Activated T-helper 1 cell treated with anti-CD3 and anti-CD28 coated beads, Interleukin-2, amount 50 U/mL, for 16 hours (primary cell): Measurements from ENCODE around the gene SLC26A2.
"Not testable (repeated sequence)": the region's sequence is repeated elsewhere in the genome, so short reads cannot be mapped to it uniquely, and the experiment has no call there.

Experiments
- DNase-seq, 2 donors: peaks; one replicate each; pipeline ENCODE4 v3.0.0-alpha.2; 2020; ENCODE audit warnings: low read depth in 1 of 2, low spot score in 1 of 2

Gene SLC26A2

DNA sequence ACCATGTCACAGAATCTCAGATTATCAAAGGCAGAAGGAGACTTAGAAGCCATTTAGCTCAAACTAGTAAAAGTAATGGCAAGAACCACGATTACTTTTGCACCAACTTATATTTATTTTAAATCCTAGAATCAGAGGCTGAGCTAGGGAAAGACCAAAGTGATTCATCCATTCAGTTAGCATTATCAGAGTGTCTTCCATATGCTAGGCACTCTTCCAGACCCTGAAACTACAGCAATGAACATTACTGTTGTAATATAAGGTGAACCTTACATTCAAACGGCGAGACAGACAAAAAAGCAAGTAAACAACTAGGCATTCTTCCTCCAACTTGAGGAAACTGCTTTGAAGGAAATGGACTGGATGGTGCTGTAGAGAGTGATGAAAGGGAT lies 23.9 kb upstream of the SLC26A2 start:
- DNase-seq = no peak

GRCh38 chr5:149937610-149938009 lies 22.9 kb upstream of the SLC26A2 start:
- no peak for DNase-seq

DNA sequence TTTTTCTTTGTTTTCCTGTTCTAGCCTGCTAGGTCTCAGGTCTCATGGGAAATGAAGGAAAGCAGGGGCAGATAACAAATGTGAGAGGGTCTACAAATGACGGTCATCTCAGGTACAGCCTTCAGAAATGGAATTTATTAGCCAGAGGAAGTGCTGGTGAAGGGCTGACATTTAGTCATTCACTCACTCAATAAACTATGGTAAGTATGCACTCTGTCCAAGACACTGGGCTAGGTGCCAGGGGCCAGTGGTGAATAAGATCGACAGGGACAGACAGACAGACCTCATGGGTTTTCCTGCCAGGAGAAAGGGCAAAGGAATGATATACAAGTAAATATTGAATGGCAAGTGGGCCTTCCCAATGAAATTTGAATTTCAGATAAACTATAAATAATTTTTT lies 22.3 kb upstream of the SLC26A2 start:
- DNase-seq = no peak

DNA sequence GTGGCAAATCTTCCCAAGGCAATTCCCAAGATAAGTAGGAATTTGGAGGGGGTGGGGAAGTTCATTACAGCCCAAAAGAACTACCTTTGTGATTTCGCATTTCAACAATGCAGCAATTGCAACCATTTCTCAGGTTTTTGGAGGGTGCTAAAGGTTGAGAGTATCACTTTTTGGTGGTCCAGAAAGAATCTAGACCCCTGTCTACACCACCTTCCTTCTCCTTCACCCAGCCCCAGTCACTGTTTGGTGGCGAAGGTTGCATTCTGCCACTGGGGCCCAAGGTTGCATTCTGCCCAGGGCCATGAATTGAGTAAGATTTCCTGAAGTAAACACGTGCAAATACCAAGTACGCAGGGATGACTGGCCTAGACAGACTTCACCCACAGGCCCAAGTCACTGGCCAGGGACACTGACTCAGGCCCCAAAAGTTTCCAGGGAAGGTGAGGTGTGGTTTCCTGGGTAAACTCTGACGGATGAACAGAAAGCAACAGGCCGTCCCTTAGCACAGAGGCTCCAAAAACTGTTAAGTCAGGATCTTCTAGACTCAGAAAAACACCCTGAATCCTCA lies 21.7 kb upstream of the SLC26A2 start:
- DNase-seq = no peak

DNA sequence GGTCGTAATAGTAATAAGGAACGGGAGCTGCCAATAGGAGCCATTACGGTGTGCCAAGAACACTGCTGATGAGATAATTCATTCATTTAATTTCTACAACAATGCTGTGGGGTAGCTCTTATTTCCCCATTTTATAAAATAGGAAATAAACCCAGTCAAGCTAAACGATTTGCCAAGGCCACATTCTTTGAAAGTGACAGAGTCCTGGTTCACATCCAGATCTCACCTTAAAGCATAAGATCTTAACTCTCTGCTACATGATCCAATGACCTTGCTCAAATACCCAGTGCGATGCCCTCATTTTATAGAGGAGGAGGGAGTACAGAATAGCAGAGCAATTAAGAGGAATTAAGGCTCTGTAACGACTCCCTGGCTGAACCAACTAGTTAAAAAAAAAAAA lies 21.0 kb upstream of the SLC26A2 start:
- DNase-seq = no peak

DNA sequence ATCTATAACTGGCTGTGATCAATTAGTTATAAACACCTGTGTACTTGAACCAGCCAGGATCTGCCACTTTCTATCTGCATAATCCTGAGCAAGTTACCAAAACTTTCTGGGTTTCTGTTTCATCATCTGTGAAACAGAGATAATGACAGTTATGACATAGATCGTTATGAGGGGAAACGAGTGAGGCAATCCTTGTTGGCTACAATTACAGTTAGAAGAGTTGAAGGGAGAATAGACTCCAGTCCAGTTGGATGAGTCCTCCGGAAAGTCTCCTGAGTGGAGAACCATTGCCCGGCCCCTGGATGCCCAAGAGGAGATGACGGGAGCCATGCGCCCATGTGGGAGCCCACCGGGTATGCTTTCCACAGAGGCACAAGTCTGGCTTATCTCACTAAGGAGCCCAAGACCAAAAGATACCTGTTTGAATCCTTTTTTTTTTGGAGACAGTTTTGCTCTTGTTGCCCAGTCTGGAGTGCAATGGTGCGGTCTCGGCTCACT lies 20.4 kb upstream of the SLC26A2 start:
- DNase-seq = no peak

- no peak for DNase-seq
Observed at GRCh38 chr5:149940941-149941644, 19.5 kb upstream of the SLC26A2 start.

DNA sequence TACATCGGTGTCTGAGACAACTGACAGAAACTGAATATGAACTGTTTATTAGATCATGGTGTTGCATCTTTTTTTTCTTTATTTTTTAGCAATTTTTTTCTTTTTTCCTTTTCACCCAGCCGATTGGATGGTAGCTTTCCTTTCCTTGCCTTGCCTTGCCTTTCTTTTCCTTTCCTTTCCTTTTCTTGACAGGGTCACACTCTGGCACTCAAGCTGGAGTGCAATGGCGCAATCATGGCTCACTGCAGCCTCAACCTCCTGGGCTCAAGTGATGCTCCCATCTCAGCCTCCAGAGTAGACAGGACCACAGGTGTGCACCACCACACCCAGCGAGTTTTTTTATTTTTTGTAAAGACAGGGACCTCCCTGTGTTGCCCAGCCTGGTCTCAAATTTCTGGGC lies 18.8 kb upstream of the SLC26A2 start:
- no peak for DNase-seq

GRCh38 chr5:149942199-149942598 lies 18.4 kb upstream of the SLC26A2 start:
- no peak for DNase-seq

DNA sequence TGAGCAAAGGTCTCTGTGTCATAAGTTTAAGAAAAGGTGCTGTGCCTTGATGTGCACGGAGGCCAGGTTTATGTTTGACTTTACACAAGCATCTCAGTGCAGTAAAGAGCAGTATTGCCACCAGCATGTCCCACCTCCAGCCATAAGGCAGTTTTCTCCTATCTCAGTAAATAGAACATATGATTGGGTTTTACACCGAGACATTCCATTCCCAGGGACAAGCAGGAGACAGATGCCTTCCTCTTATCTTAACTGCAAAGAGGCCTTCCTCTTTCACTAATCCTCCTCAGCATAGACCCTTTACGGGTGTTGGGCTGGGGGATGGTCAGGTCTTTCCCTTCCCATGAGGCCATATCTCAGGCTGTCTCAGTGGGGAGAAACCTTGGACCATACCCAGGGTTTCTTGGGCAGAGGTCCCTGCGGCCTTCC lies 17.8 kb upstream of the SLC26A2 start:
- not testable (repeated sequence) for DNase-seq

DNA sequence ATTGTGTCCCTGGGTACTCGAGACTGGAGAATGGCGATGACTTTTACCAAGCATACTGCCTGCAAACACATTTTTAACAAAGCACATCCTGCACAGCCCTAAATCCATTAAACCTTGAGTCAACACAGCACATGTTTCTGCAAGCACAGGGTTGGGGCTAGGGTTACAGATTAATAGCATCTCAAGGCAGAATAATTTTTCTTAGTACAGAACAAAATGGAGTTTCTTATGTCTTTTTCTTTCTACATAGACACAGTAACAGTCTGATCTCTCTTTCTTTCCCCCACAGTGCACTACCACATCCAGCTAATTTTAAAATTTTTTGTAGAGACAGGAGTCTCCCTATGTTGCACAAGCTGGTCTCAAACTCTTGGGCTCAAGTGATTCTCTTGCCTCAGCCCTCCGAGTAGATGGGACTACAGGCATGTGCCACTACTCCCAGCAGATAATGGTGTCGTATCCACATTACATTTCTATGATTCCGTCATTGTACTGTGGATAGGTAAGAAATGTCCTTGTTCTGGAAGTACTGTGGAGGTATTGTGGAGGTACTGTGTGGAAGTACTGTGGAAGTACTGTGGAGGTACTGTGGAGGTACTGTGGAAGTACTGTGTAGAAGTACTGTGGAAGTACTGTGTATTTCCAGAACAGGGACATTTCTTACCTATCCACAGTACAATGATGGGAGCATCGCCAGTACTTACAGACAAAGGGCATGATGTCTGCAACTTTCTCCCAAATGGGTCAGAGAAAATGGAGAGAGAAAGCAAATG lies 17.2 kb upstream of the SLC26A2 start:
- DNase-seq = not testable (repeated sequence)

DNA sequence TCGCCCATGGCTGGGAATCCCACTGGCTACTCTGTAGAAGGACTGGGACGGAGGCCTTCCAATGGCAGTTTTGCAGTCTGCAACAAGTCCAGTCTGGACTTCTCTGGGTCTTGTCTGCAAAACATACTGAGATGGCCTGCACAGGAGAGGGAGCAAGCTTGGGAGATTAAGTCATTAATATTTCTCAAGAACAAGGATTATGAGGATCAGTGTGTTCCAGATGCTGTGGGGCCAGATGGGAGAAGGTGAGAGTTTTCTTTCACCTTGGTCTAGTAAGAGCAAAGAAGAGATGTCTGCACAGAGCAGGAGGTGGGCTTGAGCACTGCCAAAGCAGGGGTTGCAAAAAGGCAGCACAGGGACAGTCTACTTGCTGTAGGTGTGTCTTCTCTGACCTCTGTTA lies 15.9 kb upstream of the SLC26A2 start, which contains the start of gene PDE6A:
Gene PDE6A (minus strand): TSS at position 128 of the 400 bp plus-strand sequence. CDS start 120 bp downstream, at position 8.
- DNase-seq = no peak

DNA sequence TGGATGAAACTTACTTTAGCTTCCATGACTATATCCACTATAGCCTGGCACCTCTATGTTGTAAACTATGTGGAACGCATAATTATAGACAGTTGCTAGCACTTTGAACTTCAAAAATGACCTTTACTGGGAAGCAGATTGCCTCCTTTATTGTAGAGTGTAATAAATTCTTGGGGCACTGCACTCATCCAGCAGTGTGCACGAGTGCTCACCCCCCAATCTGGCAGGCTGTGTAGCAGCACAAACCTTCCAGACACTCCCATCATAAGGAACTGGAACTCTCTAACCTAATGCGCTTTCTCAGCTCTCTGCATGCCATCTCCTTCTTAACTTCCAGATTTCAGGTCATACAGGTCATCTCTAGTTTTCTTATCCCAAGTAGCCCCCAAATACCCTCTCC lies 14.4 kb upstream of the SLC26A2 start:
- no peak for DNase-seq

- DNase-seq = no peak
Observed at GRCh38 chr5:149948993-149949392, 11.6 kb upstream of the SLC26A2 start.

GRCh38 chr5:149951138-149951749 lies 9.3 kb upstream of the SLC26A2 start:
- no peak for DNase-seq

DNA sequence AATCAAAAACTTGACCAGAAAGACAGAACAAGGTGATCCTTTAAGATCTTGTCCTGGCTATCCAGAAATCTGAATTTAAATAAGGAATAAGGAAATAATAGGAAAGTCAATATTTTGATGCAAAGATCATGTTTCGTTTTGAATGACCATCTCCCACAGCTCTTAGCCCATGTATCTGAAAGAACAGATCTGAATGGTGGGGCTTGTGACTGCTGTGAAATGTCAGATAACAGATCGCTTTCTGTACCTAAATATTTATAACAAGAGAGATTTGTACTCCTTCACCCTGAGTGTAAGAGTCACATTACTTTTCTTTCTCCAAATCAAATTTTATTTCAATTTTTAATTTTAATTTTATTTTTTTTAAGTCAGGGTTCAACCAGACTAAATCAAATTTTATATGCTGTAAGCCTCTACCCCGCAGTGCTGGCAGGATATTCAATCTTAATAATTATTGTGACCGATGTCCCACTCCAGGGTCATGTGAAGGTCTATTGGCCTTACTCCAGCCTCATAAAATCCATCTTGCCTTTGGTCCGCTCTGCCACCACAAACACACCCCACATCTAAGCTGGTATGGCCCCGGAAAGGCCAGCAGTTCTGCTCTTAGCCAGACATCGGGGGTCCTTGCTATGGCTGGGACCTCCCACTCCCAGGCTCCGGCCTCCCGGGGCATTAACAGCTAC lies 7.0 kb upstream of the SLC26A2 start:
- DNase-seq = no peak

DNA sequence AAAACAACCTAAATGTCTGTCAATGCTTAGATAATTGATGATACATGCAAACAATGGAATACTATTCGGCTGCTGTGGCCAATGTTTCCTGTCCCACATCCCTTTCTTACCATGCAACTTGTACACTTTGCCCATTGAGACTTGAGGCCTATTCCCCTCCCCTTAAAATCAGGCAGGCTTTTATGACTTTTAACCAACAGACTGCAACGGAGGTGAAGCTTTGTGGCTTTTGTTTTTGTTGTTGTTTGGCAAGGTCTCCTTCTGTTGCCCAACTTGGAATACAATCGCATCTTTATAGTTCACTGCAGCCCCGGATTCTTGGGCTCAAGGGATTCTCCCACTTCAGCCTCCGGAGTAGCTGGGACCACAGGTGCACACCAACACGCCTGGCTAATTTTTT lies 5.8 kb upstream of the SLC26A2 start:
- no peak for DNase-seq

DNA sequence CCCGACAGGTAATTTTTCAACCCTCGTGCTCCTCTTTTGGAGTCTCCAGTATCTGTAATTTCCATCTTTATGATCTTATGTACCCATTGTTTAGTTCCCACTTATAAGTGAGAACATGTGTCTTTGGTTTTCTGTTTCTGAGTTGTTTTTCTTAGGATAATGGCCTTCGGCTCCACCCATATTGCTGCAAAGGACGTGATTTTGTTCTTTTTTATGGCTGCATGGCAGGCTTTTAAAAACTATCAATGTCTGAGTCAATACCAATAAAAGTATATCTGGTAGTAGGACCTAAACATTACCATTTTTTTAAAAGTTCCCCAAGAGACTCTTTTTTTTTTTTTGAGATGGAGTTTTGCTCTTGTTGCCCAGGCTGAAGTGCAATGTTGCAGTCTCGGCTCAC lies 3.9 kb upstream of the SLC26A2 start:
- DNase-seq = no peak

DNA sequence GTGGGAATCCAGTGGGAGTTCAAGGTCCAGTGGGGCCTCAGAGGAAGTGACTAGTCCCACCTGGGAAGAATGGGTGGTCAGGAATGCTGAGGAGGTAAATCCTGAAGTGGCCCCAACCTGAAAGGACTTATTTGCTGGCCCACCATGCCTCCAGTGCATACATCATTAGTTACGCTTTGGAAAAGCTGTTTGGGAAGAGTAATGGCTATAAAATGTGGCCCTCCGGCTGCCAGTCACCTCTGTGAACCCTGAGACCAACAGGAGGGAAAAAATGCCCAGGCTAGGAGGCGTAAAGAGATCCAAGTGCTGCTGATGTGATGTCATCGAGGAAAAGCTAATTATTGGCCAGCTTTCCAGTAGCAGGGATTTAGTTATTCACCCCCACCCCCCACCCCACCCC lies 2.7 kb upstream of the SLC26A2 start:
- DNase-seq = no peak

DNA sequence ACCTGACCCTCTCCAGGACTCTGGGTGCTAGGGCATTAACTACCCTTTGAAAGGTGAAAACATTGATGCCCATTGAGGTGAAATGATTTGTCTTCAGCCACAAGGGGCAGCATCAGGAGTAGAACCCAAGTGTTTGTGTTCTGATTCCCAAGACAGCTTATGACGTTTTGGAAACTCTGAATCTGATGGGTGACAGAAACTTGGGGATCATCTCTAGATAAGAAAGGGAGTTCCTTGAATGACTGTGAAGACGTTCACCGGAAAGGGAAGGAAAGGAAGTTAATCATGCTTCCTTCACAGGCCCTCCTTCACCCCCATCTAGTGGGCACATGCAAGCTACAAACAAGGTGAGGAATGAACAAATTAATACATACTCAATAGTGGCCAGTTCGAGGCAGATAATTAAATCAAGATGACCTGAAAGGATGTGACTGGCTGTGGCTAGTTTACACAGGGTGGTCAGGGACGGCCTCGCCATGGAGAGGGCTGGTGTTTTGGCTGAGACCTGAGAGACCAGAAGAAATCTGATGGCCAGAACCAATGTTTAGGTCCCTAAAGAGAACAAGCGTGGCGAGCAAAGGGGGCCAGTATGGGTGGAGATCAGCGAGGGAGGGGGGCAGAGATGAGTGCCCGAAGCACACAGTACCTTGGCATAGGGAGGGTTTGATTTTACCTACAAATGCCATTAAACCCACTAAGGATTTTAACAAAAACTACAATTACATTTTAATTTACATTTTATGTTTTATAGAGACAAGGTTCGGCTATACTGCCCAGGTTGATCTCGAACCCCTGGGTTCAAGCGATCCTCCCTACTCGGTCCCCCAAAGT lies 937 bp upstream of the SLC26A2 start:
- DNase-seq = peak in 1 of 2 donors; percentile 15
